HEK293 (cell line): ENCODE data around the gene JUP.

Experiments
- BCL11A ChIP-seq: fragments of 450-650 bp; formaldehyde crosslinking; IDR thresholded peaks from 2 replicates; pipeline ENCODE4 v1.5.1; 2016; ENCODE audit warnings: low read depth, missing biosample characterization, missing genetic modification characterization
- EGR2 ChIP-seq: fragments of 450-650 bp; formaldehyde crosslinking; IDR thresholded peaks from 2 replicates; pipeline ENCODE4 v1.5.1; 2016; ENCODE audit warnings: low read depth, missing biosample characterization, missing genetic modification characterization
- GLIS1 ChIP-seq: fragments of 450-650 bp; formaldehyde crosslinking; IDR thresholded peaks from 2 replicates; pipeline ENCODE4 v1.5.1; 2016; ENCODE audit warnings: missing biosample characterization, missing genetic modification characterization
- KLF1 ChIP-seq: fragments of 450-650 bp; formaldehyde crosslinking; IDR thresholded peaks from 2 replicates; pipeline ENCODE4 v1.5.1; 2016; ENCODE audit warnings: missing biosample characterization, missing genetic modification characterization
- MZF1 ChIP-seq: fragments of 450-650 bp; formaldehyde crosslinking; IDR thresholded peaks from 2 replicates; pipeline ENCODE4 v1.5.1; 2017; ENCODE audit warnings: missing biosample characterization, missing genetic modification characterization, borderline replicate concordance
- OSR2 ChIP-seq: fragments of 450-650 bp; formaldehyde crosslinking; IDR thresholded peaks from 2 replicates; pipeline ENCODE4 v1.5.1; 2016; ENCODE audit warnings: missing biosample characterization, missing genetic modification characterization
- PRDM6 ChIP-seq: fragments of 450-650 bp; formaldehyde crosslinking; IDR thresholded peaks from 2 replicates; pipeline ENCODE4 v1.5.1; 2017; ENCODE audit warnings: missing biosample characterization, missing genetic modification characterization
- SP3 ChIP-seq: fragments of 450-650 bp; formaldehyde crosslinking; IDR thresholded peaks from 2 replicates; pipeline ENCODE4 v1.5.1; 2016; ENCODE audit warnings: missing biosample characterization, missing genetic modification characterization
- ZBTB20 ChIP-seq: fragments of 450-650 bp; formaldehyde crosslinking; IDR thresholded peaks from 2 replicates; pipeline ENCODE4 v1.5.1; 2016; ENCODE audit warnings: missing biosample characterization, missing genetic modification characterization
- ZBTB21 ChIP-seq: fragments of 450-650 bp; formaldehyde crosslinking; IDR thresholded peaks from 2 replicates; pipeline ENCODE4 v1.5.1; 2017; ENCODE audit warnings: missing biosample characterization, missing genetic modification characterization
- ZEB2 ChIP-seq: fragments of 450-650 bp; formaldehyde crosslinking; IDR thresholded peaks from 2 replicates; pipeline ENCODE4 v1.5.1; 2016; ENCODE audit warnings: missing biosample characterization, missing genetic modification characterization
- ZIC2 ChIP-seq: fragments of 450-650 bp; formaldehyde crosslinking; IDR thresholded peaks from 2 replicates; pipeline ENCODE4 v1.5.1; 2016; ENCODE audit warnings: missing biosample characterization, missing genetic modification characterization
- ZNF121 ChIP-seq: fragments of 450-650 bp; formaldehyde crosslinking; IDR thresholded peaks from 2 replicates; pipeline ENCODE4 v1.5.1; 2016; ENCODE audit warnings: missing biosample characterization, missing genetic modification characterization
- ZNF157 ChIP-seq: fragments of 450-650 bp; formaldehyde crosslinking; IDR thresholded peaks from 2 replicates; pipeline ENCODE4 v1.5.1; 2016; ENCODE audit warnings: missing biosample characterization, missing genetic modification characterization
- ZNF16 ChIP-seq: fragments of 450-650 bp; formaldehyde crosslinking; IDR thresholded peaks from 2 replicates; pipeline ENCODE4 v1.5.1; 2016; ENCODE audit warnings: low read depth, missing biosample characterization, missing genetic modification characterization
- ZNF19 ChIP-seq: fragments of 450-650 bp; formaldehyde crosslinking; IDR thresholded peaks from 2 replicates; pipeline ENCODE4; 2016; ENCODE audit warnings: missing biosample characterization, missing genetic modification characterization, low read depth
- ZNF23 ChIP-seq: fragments of 450-650 bp; formaldehyde crosslinking; IDR thresholded peaks from 2 replicates; pipeline ENCODE4 v1.5.1; 2016; ENCODE audit warnings: missing biosample characterization, missing genetic modification characterization, borderline replicate concordance
- ZNF302 ChIP-seq: fragments of 450-650 bp; formaldehyde crosslinking; IDR thresholded peaks from 2 replicates; pipeline ENCODE4 v1.5.1; 2016; ENCODE audit warnings: missing biosample characterization, missing genetic modification characterization, low read depth
- ZNF37A ChIP-seq: fragments of 450-650 bp; IDR thresholded peaks from 2 replicates; pipeline ENCODE4 v1.5.1; 2018; ENCODE audit warnings: missing biosample characterization, missing genetic modification characterization
- ZNF501 ChIP-seq: fragments of 450-650 bp; formaldehyde crosslinking; IDR thresholded peaks from 2 replicates; pipeline ENCODE4 v1.5.1; 2016; ENCODE audit warnings: missing biosample characterization, missing genetic modification characterization
- ZNF548 ChIP-seq: fragments of 450-650 bp; formaldehyde crosslinking; IDR thresholded peaks from 2 replicates; pipeline ENCODE4 v1.5.1; 2016; ENCODE audit warnings: missing biosample characterization, missing genetic modification characterization
- ZNF555 ChIP-seq: fragments of 450-650 bp; formaldehyde crosslinking; conservative IDR thresholded peaks from 2 replicates; pipeline ENCODE4 v1.5.1; 2017; ENCODE audit warnings: missing biosample characterization, mild to moderate bottlenecking, missing genetic modification characterization, inconsistent platforms
- ZNF621 ChIP-seq: fragments of 450-650 bp; formaldehyde crosslinking; IDR thresholded peaks from 2 replicates; pipeline ENCODE4 v1.5.1; 2017; ENCODE audit warnings: missing biosample characterization, missing genetic modification characterization
- ZNF624 ChIP-seq: fragments of 450-650 bp; formaldehyde crosslinking; IDR thresholded peaks from 2 replicates; pipeline ENCODE4 v1.5.1; 2017; ENCODE audit warnings: missing biosample characterization, missing genetic modification characterization
- ZNF660 ChIP-seq: fragments of 450-650 bp; IDR thresholded peaks from 2 replicates; pipeline ENCODE4 v1.5.1; 2018; ENCODE audit warnings: missing biosample characterization, mild to moderate bottlenecking, missing genetic modification characterization
- ZNF692 ChIP-seq: fragments of 450-650 bp; formaldehyde crosslinking; IDR thresholded peaks from 2 replicates; pipeline ENCODE4 v1.5.1; 2016; ENCODE audit warnings: missing biosample characterization, missing genetic modification characterization
- ZNF76 ChIP-seq: fragments of 450-650 bp; formaldehyde crosslinking; IDR thresholded peaks from 2 replicates; pipeline ENCODE4; 2016; ENCODE audit warnings: low read depth, missing biosample characterization, missing genetic modification characterization, borderline replicate concordance
- ZNF776 ChIP-seq: fragments of 450-650 bp; formaldehyde crosslinking; IDR thresholded peaks from 2 replicates; pipeline ENCODE4 v1.5.0; 2017; ENCODE audit warnings: missing biosample characterization, missing genetic modification characterization, borderline replicate concordance
- TF ChIP-seq, protein P1 (sequence below): fragments of 450-650 bp; formaldehyde crosslinking; IDR thresholded peaks from 2 replicates; pipeline ENCODE4 v1.5.1; 2017; ENCODE audit warnings: missing biosample characterization, mild to moderate bottlenecking, missing genetic modification characterization, moderate library complexity
- TF ChIP-seq, protein P2 (sequence below): fragments of 450-650 bp; formaldehyde crosslinking; IDR thresholded peaks from 2 replicates; pipeline ENCODE4 v1.5.1; 2016; ENCODE audit warnings: missing biosample characterization, missing genetic modification characterization
- TF ChIP-seq, protein P3 (sequence below): fragments of 450-650 bp; formaldehyde crosslinking; IDR thresholded peaks from 2 replicates; pipeline ENCODE4 v1.5.1; 2016; ENCODE audit warnings: missing biosample characterization, missing genetic modification characterization
- TF ChIP-seq, protein P4 (sequence below): fragments of 450-650 bp; formaldehyde crosslinking; IDR thresholded peaks from 2 replicates; pipeline ENCODE4 v1.5.1; 2016; ENCODE audit warnings: missing biosample characterization, missing genetic modification characterization

JUP gene

GRCh38 chr17:41785859-41786226 is 668 bp downstream of the JUP start (continued):
- TF ChIP-seq, protein P1, sequence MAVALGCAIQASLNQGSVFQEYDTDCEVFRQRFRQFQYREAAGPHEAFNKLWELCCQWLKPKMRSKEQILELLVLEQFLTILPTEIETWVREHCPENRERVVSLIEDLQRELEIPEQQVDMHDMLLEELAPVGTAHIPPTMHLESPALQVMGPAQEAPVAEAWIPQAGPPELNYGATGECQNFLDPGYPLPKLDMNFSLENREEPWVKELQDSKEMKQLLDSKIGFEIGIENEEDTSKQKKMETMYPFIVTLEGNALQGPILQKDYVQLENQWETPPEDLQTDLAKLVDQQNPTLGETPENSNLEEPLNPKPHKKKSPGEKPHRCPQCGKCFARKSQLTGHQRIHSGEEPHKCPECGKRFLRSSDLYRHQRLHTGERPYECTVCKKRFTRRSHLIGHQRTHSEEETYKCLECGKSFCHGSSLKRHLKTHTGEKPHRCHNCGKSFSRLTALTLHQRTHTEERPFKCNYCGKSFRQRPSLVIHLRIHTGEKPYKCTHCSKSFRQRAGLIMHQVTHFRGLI (tag by site-specific recombination) = no peak
- TF ChIP-seq ZNF776 (tag by site-specific recombination) (no peak), SP3 (tag by site-specific recombination) (peak; percentile 3), MZF1 (tag by site-specific recombination) (no peak), ZBTB20 (tag by site-specific recombination) (no peak), PRDM6 (tag by site-specific recombination) (no peak), ZNF692 (tag by site-specific recombination) (peak; percentile 60; the same call in 1 of the 2 replicates), EGR2 (peak; percentile 39), ZEB2 (tag by site-specific recombination) (peak; percentile 57), ZNF660 (tag by site-specific recombination) (no peak), ZIC2 (tag by site-specific recombination) (peak; percentile 81), ZNF555 (tag by site-specific recombination) (no peak), ZNF37A (no peak), ZNF23 (tag by site-specific recombination) (no peak), ZNF121 (tag by site-specific recombination) (no peak), ZNF548 (no peak), ZNF19 (no peak), ZNF501 (tag by site-specific recombination) (no peak), ZNF76 (no peak), ZNF621 (no peak), BCL11A (tag by site-specific recombination) (peak; percentile 10; the same call in 1 of the 2 replicates), ZNF157 (no peak), ZNF624 (tag by site-specific recombination) (no peak), ZNF302 (tag by site-specific recombination) (no peak), ZNF16 (tag by site-specific recombination) (no peak), KLF1 (tag by site-specific recombination) (peak; percentile 97), OSR2 (tag by site-specific recombination) (no peak), ZBTB21 (no peak), GLIS1 (0 out of 2 replicates have a peak, but pooled peaks have one; percentile 44)
- TF ChIP-seq, protein P2, sequence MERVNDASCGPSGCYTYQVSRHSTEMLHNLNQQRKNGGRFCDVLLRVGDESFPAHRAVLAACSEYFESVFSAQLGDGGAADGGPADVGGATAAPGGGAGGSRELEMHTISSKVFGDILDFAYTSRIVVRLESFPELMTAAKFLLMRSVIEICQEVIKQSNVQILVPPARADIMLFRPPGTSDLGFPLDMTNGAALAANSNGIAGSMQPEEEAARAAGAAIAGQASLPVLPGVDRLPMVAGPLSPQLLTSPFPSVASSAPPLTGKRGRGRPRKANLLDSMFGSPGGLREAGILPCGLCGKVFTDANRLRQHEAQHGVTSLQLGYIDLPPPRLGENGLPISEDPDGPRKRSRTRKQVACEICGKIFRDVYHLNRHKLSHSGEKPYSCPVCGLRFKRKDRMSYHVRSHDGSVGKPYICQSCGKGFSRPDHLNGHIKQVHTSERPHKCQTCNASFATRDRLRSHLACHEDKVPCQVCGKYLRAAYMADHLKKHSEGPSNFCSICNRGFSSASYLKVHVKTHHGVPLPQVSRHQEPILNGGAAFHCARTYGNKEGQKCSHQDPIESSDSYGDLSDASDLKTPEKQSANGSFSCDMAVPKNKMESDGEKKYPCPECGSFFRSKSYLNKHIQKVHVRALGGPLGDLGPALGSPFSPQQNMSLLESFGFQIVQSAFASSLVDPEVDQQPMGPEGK (tag by site-specific recombination) = peak; percentile 61; the same call in 1 of the 2 replicates
- TF ChIP-seq, protein P3, sequence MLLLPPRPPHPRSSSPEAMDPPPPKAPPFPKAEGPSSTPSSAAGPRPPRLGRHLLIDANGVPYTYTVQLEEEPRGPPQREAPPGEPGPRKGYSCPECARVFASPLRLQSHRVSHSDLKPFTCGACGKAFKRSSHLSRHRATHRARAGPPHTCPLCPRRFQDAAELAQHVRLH (tag by site-specific recombination) = no peak
- TF ChIP-seq, protein P4, sequence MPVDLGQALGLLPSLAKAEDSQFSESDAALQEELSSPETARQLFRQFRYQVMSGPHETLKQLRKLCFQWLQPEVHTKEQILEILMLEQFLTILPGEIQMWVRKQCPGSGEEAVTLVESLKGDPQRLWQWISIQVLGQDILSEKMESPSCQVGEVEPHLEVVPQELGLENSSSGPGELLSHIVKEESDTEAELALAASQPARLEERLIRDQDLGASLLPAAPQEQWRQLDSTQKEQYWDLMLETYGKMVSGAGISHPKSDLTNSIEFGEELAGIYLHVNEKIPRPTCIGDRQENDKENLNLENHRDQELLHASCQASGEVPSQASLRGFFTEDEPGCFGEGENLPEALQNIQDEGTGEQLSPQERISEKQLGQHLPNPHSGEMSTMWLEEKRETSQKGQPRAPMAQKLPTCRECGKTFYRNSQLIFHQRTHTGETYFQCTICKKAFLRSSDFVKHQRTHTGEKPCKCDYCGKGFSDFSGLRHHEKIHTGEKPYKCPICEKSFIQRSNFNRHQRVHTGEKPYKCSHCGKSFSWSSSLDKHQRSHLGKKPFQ (tag by site-specific recombination) = no peak
